NCI-H82 (cell line): ENCODE results near the gene ATL3.
A peak's percentile ranks its signal among the peaks of the same experiment; 100 is the strongest.
"Not testable (repeated sequence)": the region's sequence is repeated elsewhere in the genome, so short reads cannot be mapped to it uniquely, and the experiment has no call there.

Experiments used
- DNase-seq: peaks from one replicate; lab custom pipeline; 2025; lab: John Stamatoyannopoulos, UW

Gene ATL3

DNA sequence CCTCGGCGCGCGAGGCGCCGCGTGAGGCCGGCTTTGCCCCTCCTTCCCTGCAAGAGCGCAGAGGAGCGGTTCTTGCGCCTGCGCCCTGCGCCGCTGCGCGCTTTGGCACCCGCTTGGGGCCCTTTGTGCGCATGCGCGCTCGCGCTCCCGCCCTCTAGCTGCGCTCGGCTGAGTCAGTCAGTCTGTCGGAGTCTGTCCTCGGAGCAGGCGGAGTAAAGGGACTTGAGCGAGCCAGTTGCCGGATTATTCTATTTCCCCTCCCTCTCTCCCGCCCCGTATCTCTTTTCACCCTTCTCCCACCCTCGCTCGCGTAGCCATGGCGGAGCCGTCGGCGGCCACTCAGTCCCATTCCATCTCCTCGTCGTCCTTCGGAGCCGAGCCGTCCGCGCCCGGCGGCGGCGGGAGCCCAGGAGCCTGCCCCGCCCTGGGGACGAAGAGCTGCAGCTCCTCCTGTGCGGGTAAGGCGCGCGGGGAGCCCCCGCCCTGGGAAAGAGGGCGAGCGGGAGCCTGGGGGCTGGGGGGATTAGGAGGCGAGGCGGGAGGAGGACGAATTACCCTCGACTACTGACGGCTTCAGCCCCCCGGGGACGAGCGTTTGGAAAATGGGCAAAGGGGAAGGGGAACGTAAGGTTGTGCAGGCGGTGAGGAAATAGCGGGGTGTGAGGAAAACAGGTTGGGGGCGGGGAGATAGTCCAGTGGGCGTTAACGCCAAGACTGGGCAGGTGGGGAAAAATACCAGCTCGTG is 10.3 kb upstream of the ATL3 start, which contains the start of gene RTN3:
Gene RTN3 (plus strand): TSS at position 180 of the 745 bp plus-strand sequence. CDS start 137 bp downstream, at position 317.
- DNase-seq: peak; percentile 98

- peak; percentile 71 for DNase-seq
Observed at GRCh38 chr11:63680834-63681320, 9.7 kb upstream of the ATL3 start.

GRCh38 chr11:63673579-63673978 is 2.4 kb upstream of the ATL3 start:
- no peak for DNase-seq

GRCh38 chr11:63672936-63673539 is 1.9 kb upstream of the ATL3 start:
- DNase-seq: no peak

DNA sequence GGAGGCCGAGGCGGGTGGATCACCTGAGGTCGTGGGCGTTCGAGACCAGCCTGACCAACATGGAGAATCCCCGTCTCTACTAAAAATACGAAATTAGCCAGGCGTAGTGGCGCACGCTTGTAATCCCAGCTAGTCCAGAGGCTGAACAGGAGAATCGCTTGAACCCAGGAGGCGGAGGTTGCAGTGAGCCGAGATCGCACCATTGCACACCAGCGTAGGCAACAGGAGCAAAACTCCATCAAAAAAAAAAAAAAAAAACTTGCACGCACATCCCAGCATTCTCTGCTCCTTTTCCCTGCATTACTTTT is 934 bp upstream of the ATL3 start:
- DNase-seq: no peak

GRCh38 chr11:63670433-63671321 is 499 bp downstream of the ATL3 start:
- peak; percentile 21 for DNase-seq

GRCh38 chr11:63670096-63670432 is 1.1 kb downstream of the ATL3 start:
- no peak for DNase-seq

DNA sequence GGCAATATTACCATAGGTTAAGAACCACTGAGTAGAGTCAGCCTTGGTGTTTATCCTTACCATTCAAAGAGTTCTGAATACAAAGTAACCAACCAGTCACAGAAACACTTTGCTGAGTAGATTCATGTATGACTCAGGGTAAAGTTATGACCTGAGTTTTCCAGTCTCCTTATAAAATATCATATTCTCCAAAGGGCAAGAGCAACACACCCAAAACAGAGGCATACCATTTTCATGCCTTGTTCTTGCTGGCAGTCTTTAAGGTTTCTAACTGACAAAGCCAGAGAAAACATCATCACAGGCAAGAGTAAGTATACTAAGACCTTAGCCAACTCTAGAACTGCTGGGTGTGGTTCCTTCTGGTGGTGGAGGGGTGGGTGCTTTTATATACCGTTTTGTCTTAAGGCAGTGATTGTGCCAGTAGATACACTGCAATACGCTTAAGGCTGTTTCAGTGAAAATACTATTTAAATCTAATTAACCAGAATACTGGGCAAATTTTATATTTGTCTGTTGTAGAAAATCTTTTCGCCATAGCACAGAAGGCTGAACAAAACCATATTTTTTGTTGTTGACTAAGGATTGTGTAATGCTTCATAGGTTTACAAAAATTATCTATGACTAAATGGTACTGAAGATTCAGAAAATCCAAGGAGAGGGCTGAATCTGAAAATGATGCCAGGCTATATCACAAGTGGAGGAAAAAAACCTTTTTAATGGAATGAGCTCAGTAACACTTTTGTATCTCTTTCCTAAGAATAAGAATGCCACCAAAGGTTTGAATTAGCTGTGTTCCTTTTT is 3.0 kb downstream of the ATL3 start:
- no peak for DNase-seq

DNA sequence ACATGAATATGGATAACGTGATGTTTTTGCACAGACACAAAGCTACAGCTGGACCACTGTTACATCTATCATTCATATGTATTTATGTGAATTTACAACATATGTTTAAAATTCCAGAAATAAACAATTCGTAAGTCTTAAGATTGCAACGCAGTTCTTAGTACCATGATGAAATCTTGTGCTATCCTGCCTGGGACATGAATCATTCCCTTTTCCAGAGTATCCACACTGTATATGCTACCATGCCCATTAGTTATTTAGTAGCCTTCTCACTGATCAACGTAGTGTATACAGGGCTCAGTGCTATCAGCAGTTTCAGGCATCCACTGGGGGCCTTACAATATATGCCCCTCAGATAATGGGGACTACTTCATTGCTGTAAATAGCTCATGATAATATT is 4.3 kb downstream of the ATL3 start:
- no peak for DNase-seq

DNA sequence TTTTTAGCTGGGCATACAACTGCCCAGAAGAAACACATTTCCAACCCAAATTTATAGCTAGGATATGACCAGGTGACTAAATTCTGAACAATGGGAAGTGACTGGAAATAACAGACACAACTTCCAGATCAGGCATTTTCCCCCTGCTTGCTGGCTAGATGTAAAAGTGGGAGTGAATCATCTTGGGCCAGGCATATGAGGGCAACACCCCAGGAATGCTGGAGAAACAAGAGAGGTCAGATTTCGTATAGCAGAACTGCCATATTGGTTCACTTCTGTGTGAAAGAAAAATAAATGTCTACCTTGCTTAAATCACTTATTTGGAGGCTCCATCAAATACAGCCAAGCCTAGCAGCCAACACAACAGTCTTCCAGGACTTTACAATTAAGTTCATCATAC is 7.4 kb downstream of the ATL3 start:
- DNase-seq: no peak

GRCh38 chr11:63660972-63661371 is 10.2 kb downstream of the ATL3 start:
- DNase-seq: no peak

GRCh38 chr11:63652671-63653070 is 18.5 kb downstream of the ATL3 start:
- DNase-seq: no peak

DNA sequence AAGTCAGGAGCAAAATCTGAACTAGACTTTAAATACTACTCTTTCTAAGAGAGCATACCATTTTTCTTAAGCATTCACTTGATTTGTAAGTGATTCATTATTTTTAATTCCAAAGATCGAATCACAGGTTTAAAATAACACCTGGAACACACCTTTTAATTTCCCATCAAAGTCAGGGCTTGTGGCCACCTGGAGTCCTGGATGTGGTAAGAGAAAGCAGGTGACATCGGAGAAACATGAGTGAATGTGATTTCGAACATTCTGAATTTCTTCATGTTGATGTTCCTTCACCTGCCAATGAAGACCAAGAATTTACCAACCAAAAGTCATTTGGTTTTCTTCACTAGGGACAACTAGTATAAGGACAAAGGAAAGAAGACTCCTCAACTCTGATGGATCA is 28.0 kb downstream of the ATL3 start:
- no peak for DNase-seq

DNA sequence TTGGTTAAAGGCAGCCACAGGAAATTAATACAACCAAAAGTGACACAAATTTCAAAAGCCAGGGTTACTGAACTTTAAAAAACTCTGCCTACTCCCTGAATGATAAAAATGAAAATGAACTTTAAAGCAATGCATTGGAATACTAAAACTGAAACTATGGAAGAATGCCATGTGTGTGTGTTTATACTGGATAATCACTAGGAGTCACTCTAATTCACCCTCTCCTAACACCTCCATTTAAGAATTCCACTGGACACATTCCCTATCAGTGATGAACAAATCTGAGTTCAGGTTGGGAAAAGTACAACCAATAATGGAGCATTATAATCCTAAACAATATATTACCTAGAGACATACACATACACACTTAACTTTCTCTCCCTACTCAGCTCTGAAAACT is 29.4 kb downstream of the ATL3 start:
- no peak for DNase-seq

DNA sequence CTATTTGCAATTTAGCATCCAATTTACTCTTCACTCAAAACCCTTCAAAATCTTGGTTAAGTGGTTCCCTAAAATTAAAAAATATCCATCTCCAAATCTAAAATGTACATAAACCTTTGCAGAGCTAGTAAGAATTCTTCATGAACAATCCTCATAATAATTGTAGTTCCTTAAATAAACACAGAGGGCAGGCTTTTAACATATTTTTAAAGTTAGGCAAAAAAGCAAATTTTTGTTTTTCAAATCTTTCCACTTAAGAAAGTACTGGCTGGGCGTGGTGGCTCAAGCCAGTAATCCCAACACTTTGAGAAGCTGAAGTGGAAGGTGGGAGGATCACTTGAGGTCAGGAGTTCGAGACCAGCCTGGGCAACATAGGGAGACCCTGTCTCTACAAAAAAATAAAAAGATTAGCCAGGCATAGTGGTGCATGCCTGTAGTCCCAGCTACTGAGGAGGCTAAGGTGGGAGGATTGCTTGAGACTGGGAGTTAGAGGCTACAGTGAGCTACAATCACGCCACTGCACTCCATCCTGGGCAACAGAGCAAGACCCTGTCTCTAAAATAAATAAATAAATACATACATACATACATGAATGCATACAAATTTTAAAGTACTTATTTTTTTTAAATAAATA is 31.9 kb downstream of the ATL3 start:
- no peak for DNase-seq

DNA sequence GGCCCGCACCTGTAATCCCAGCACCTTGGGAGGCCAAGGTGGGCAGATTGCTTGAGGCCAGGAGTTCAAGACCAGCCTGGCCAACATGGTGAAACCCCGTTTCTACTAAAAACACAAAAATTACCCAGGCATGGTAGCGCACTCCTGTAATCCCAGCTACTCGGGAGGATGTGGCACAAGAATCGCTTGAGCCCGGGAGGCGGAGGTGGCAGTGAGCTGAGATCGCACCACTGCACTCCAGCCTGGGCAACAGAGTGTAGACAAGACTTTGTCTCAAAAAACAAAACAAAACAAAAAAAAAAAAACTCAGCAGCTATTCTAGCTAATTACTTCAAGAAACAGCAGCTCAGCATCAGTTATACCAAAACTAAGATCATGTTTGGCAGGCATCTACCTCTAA is 32.7 kb downstream of the ATL3 start:
- not testable (repeated sequence) for DNase-seq

DNA sequence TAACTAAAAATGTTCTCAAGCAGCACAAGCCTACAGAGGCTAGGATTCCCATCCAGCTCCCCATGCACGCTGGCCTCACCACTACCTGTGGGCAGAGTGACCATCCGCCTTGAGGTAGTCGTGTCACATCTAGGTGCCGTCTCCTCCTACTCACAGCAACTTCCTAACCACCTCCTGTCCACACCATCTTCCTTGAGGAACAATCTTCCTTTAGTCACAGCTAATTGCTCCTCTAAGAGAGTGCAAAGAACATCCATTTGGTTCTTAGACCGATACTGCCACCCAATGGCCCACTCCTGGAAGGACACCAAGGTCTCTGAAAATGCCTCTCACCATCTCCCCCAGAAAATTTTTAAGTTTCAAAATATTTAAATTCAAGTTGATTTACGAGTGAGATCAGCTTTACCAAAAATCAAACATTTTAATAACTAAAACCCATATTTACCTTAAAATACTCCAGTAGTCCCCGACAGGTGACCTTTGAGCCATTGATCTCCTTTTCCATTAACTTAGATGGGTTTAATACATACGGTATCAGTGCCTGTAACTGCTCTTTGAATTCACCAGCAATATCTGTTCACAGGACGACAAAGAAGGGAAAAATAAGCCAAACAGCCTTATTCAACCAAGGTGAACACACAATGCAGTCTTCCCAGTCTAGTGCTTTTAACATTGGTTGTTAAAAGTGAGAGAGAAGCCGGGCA is 35.3 kb downstream of the ATL3 start:
- DNase-seq: peak; percentile 77

GRCh38 chr11:63629426-63629825 is 41.8 kb downstream of the ATL3 start:
- no peak for DNase-seq

GRCh38 chr11:63623513-63624140 is 47.5 kb downstream of the ATL3 start:
- DNase-seq: no peak

DNA sequence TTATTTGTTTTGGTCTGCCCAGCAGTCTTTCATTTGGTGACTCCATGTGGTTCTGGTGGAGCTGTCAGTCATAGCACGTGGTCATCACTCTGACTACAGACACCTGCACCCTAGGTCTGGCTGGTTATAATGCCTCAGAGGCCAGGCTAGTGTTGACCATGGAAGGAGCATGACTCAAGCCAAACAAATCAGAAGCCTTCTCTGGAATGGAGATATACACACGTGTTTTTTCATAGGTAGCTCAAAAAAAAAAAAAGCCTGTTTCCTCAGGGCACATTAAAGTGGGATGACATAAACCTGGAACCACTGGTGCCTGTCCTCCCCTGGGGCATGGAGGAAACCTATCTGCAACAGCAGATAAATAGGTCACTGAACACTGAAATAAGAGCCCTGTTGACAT is 48.9 kb downstream of the ATL3 start:
- no peak for DNase-seq
